HG02759 (cell line): ENCODE results near the gene MXI1.
"Not testable (repeated sequence)": the region's sequence is repeated elsewhere in the genome, so short reads cannot be mapped to it uniquely, and the experiment has no call there.

Experiments used
- ATAC-seq: cut with Tn5 transposase; IDR thresholded peaks from one replicate; pipeline ENCODE4 v1.9.1; 2021; ENCODE audit warnings: mild to moderate bottlenecking, moderate library complexity; ENCODE audit not compliant: unreplicated experiment

MXI1 gene

DNA sequence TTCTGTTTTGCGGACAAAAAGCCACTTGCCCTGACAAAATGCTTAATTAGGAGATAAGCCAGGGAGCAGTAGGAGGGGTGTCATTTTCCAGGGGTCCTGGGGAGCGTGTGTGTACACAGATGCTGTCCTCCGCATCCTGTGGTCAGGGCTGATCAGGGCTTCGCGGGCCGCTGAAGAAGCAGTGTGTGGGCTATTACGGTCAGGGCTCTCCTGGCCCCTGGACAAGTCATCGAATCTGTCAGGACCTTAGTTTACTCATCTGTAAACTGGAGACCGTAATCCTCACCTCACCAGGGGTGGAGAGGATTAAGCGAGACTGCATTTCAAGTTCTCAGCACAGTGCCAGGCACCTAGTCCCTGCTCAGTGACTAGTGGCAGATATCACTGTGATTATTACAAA, 26.0 kb upstream of the MXI1 start:
- no peak for ATAC-seq

DNA sequence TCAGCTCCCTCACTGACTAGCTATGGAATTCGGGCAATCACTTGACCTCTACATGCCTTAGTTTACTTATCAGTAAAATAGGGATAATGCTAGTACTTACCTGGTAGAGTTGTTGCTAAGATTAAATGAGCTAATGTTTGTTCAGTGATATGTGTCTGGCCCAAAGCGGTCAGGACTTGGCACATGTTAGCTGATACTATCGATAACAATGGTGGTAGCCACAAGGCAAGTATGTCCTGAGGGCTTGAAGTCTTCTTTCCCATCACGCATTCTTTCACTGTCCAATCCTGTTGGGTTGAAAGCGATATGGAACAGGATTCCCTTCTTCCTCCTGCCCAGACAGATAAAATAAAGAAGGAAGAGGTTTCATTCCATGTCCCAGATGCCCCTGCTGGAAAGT, 25.5 kb upstream of the MXI1 start:
- ATAC-seq: no peak

DNA sequence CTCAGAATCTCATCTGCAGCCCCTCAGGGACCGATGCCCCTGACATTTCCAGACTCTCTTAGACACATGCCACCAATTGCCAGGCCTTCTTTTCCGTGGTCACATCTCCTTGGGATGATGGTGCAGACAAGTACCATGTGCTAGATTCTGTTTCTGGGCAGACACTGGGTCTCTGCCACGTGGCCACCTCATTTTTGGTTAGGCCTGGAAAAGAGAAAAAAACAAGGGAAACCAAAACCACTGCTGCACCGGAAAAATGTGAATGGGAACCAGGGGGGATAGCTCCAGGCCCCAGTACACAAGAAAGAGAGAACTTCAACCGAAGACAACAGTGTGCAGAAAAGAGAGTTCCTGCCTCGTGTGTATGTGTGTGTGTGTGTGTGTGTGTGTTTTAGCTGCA, 23.0 kb upstream of the MXI1 start:
- ATAC-seq: no peak

GRCh38 chr10:110185646-110186182, 21.7 kb upstream of the MXI1 start:
- not testable (repeated sequence) for ATAC-seq

GRCh38 chr10:110190170-110190569, 17.2 kb upstream of the MXI1 start:
- ATAC-seq: no peak

GRCh38 chr10:110192552-110192951, 14.9 kb upstream of the MXI1 start:
- peak; percentile 84 for ATAC-seq

DNA sequence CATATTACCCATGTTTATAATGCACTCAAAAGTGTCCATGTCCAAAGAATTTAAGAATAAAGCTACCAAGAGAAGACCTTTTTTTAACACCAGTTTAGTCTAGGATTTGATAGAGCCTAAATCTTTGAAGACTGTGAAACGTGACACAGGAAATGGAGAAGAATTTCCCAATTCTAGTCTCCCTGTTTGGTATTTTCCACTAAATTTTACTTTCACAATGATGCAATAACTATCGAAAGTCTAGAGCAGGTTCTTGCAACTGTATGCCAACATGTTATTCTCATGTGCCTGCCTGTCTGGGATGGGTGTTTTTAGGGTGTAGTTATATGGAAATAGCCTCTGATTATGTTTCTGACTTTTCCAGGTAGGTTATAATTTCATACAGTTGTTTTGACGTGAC, 6.9 kb upstream of the MXI1 start:
- no peak for ATAC-seq

DNA sequence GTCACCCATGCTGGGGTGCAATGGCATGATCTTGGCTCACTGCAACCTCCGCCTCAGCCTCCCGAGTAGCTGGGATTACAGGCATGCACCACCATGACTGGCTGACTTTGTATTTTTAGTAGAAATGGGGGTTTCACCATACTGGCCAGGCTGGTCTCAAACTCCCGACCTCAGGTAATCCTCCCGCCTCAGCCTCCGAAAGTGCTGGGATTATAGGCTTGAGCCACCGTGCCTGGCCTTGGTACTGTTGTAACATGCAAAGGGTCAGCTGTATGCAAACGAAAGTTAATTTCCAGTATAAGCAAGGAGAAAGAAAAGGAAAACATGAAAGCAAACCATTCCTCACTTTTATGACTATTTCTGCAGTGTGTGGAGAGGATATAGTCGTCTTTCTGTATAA, 6.4 kb upstream of the MXI1 start:
- not testable (repeated sequence) for ATAC-seq

DNA sequence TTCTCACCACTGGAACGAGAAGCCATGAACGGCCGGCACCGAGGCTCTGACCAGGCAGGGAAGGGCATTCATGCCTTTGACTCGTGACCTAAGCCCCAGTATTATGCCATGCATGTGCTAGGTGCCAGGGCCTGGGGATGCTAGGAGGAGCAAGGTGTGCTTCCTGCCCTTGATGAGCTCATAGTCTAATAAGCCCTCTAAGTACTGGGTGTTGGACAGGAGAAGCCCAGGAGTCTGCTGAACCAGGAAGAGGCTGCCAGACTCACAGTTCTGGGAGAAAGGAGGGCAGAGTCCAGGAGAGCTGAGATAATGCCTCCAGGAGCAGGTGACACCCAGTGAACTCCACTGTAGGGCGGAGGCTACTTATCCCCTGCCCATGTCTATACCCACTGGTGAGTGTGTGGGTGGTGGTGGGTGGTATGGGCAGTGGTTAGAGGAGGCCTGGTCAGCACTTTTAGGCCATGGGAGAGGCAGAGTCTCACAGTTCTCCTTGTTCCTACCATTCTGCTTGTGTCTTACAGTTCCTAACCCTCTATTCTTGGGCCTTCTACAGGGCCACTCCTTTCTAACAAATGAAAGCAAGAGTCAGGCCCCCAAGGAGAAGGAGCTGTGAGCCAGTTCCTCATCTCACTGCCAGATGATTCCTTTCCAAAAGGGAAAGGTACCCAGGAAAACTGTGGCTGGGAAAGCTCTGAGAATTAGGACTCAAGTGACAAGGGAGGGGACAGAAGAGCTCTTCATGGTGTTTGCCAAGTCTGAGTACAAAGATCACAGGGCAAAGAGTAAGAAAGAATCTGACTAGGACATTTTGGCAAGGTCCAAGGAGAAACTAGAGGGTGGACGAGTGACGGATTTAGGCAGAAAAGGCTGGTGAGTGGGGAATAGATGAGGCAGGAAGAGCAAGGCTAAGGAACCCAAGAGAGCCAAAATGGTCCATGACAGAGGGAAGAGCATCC, 3.6 kb upstream of the MXI1 start:
- no peak for ATAC-seq

DNA sequence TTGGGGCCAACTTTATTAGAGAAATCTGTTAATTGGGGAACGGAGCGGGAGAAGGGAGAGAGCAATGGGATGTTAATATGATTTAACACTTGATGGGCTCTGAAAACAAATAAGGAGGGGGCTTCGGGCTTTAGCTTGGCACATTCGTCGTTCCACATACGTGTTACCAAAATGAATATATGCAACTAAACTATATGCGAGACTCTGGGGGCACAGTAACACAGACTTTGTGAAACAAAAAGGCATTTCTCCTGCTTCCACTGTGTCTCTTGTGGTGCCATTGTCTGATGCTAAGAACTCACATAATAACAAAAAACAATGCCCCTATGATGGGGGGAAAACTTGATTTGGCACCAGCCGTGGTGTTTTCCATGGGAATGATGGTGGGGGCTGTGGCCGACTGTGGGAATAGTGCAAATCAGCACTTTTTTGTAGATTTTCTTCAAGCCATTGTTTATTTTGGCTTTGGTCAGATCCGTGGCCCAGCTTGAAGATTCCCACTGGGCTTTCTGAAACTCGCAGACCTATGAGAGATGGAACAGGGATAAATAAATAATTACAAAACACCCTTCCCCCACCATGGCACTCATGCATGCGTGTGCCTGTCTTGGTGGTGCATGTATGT, 2.2 kb upstream of the MXI1 start:
- no peak for ATAC-seq

DNA sequence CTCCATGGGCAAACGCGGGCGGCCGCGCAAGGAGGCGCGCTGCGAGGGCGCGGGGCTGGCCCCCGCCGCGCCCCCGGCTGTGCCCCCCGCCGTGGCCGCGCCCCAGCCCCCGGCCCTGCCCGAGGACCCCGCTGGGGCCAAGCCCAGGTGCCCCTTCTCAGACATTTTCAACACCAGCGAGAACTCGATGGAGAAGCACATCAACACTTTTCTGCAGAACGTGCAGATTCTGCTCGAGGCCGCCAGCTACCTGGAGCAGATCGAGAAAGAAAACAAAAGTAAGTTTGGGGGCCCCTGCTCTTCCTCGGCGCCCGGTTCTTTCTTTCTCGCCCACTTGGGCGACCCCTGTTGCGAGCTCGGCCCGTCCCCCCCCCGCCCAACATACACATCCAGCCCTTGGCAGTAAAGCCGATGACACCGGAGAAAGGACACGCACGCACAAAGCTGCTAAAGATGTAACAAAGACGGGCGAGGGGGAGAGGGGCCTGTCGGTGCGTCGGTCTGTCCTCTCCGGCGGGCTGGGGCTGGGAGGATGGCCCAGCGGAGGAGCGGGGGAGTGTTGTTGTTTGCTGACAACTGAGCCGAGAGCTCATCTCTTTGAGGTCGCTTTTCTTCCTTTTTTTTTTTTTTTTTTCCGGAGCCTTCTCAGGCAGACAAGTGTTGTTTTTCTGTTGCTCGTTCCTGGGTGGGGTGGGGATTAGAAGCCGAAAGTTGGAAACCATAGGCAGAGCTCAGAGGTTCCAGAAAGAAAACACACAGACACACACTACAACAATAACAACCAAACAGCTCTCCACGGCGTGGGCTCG, 604 bp downstream of the MXI1 start:
- ATAC-seq: peak; percentile 3

DNA sequence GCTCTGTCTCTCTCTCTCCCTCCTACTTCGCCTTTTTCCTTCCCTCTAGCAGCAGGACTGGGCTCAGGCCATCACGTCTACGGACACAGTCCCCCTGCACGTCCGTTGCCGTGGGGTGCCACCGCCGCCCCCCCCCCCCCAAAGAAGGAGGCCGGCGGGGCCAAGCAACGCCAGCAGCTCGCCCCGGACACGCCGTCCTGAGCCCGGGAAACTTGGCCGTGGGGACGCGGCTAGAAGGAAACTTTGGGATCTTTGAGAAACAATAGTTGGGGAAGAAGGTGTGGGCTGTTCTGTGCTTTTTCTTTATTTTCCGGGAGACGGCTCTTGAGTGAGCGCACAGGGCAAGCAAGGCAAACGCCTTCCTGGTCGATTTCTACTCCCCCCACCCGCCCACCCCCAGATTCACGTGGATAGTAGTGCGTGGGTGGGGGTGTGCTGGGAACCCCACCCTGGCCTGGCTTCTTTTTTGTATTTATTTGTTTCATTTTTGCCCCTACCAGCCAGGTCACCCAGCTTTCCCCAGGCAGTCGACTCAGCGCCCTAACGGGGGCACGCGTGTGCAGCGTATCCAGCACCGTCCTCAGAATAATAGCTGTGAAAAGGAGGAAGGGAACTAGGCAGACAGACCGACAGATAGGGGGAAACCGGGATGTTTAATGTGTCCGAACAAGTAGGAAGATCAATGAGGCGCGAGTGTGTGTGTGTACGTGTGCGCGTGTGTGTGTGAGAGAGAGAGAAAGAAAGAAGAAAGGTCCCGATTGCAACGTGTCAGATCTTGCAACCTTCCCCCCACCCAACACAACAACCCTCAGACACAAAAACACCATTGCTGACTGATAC, 1.4 kb downstream of the MXI1 start:
- ATAC-seq: no peak

DNA sequence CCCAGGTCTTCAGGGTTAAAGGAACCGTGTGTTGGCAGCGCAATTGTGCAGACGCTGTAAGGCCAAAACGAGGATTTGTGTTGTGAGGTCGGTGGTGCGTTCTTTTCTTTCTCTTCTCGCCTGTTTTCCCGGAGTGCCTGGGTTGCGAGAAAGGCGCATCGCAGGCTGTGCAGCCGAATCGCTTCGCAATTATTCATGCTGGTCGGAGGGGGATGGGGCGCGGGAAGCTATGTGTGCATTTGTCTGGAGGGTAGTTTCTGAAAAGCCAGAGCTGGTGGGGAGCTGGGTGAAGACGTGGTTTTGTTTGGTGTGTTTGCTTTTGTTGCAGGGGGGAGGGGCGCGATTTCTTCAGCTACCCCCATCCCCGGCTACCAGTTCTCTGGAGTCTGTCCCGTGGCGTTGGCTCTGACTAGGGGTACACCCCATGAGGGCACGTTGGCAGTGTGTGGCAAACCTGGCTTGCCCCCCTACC, 2.1 kb downstream of the MXI1 start:
- no peak for ATAC-seq

DNA sequence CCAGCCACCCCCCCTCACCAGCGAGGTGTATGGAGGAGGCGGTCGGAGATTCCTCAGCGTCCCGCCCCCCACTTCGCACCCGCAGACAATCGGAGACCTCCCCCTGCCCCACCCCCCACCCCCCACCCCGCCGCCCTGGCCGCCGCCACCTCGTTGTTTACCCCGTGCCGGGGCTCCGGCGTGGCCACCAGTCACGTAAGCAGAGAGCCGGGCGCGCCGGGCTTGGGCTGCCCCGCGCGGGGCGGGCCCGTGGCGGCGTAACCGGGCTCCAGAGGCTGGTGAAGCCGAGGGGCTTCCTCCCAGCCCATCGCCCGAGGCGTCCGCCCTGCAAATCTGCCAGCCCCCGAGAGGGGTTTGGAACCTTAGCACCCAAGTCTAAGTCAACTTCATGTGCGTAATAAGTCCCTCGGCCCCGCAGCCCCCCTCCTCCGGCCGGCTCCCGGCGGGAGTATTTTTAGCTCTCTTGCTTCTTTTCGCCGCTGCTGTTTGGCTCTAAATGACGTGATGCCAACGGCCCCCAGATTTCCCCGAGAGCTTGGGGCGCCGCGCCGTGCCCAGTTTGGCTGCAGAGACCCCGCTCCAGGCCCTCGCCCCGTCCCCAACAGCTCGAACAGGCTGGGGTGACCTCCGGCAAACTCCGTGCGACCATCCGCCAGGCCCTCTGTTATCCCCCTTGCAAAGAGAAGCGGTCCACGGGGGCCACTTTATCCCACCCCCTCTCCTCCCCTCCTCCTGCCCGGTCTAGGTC, 2.7 kb downstream of the MXI1 start:
- no peak for ATAC-seq

GRCh38 chr10:110210674-110211464, 3.5 kb downstream of the MXI1 start:
- peak; percentile 69 for ATAC-seq

- ATAC-seq: no peak
Observed at GRCh38 chr10:110211465-110211843, 4.0 kb downstream of the MXI1 start.

GRCh38 chr10:110212119-110213006, 5.0 kb downstream of the MXI1 start:
- ATAC-seq: peak; percentile 10

- peak; percentile 25 for ATAC-seq
Observed at GRCh38 chr10:110214371-110214826, 7.0 kb downstream of the MXI1 start.
